HG03280 (cell line): ENCODE results near the gene MANEAL.

Source experiments
- ATAC-seq: cut with Tn5 transposase; IDR thresholded peaks from one replicate; pipeline ENCODE4 v1.9.1; 2021; ENCODE audit warnings: mild to moderate bottlenecking, moderate library complexity; ENCODE audit not compliant: unreplicated experiment

Gene MANEAL

DNA sequence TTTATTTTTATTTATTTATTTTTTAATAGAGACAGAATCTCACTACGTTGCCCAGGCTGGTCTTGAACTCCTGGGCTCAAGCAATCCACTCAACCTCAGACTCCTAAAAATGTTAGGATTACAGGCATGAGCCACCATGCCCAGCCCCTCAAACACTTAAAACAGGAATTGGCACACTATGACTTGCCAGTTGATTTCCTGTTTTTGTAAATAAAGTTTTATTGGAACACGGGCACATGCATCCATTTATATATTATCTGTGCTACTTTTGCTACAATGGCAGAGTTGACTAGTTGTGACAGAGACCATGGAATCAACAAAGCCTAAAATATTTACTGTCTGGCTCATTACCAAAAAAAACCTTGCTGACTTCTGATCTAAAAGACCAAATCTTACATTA is 30.4 kb downstream of the MANEAL start:
- ATAC-seq = no peak

DNA sequence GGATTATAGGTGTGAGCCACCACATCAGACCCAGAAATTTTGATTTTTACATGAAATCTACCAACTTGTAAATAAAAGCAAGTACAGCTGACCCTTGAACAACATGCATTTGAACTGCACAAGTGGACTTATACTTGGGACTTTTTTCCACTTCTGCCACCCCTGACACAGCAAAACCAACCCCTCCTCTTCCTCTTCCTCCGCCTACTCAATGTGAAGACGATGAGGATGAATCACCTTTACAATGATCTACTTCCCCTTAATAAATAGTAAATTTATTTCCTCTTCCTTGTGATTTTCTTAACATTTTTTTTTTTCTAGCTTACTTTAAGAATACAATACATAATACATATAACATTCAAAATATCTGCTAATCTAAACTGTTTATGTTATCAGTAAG is 31.9 kb downstream of the MANEAL start:
- no peak for ATAC-seq

DNA sequence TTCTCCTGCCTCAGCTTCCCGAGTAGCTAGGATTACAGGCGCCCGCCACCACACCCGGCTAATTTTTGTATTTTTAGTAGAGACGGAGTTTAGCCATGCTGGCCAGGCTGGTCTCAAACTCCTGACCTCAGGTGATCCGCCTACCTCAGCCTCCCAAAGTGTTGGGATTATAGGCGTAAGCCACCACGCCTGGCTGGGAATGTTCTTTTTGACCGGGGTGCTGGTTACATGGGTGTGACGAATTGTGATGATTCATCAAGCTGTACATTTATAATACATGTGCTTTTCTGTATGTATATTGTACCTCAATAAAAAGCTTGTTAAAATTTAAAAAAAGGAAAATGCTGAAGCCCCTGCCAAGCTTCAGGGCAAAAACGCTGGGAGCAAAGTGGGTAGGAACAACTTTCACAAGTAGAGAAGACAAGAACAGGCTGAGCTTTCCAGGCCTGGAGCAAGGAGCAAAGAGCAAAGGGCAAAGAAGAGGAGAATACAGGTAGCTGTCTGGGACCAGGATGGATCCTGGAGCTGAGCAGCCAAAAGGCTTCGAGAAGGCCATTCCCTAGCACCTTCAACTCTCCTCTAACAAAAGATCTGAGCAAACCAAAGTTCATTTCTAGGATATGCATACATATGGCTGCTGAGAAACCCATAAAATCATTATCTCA is 34.9 kb downstream of the MANEAL start:
- no peak for ATAC-seq

DNA sequence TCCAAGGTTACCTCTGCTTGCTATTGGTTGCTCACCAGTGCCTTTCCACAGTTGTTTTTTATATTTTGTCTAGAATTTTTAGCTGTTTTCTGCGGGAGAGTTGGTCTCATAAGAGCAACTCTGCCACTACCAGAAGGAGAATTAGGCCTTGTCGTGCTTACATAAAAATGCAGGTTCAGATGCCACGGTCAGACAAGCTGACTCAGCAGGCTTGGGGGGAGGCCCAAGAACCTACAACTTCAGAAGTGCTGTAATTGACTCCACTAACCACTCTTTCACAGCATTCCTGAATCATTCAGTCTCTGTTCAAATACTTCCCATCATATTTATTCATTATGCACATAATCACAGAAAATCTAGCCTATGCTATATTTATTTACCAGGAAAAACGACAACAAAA is 37.5 kb downstream of the MANEAL start:
- ATAC-seq = no peak

DNA sequence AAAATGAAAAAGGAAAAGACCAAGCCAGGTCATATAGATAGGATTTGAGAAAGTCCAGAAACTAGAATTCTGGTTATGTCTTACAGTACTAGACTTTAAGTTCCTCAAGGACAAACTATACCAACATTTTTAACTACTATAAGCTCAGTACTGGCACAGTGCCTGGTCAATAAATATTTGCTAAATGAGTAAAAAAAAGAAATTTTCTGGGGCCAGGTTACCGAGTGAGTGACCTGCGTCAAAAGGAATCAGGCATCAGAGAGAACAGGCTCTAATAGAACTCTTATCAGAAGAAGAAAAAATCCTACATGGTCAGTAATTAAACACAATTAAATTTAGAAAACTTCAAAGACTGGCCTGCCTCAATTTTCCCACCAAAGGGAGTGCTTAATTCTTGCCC is 38.2 kb downstream of the MANEAL start:
- ATAC-seq = no peak

DNA sequence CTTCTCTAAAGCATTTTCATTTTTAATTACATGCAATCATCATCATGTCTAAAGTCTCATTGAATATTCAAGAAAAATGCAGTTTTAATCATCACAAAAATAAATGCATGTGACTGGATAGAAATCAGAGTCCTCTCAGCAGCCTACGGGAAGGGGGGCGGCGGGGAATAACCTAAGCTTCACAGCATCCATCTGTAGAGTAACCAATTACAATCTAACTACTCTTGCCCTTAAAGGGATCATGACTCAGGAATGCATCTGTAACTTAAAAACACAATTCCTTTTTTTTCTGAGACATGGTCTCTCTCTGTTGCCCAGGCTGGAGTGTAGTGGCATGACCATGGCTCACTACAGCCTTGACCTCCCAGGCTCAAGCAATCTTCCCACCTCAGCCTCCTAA is 43.1 kb downstream of the MANEAL start:
- ATAC-seq = no peak

DNA sequence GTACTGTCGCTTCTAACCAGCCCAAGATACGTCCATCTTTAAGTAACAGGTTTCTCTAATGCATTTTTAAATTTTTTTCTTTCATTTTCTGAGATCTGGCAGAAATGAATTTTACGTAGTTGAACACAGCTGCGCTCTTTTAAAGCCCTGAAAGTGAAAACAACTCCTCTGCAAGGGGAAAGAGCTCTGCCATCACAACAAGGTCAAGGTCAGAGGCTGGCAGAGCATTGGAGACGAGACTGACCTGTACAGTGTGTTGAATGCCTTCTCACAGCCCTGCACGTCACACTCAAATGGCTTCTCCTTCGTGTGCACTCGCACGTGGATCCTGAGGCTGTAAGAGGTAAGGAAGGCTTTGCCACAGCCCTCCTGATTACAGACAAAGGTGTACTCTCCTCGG is 46.0 kb downstream of the MANEAL start:
- no peak for ATAC-seq

DNA sequence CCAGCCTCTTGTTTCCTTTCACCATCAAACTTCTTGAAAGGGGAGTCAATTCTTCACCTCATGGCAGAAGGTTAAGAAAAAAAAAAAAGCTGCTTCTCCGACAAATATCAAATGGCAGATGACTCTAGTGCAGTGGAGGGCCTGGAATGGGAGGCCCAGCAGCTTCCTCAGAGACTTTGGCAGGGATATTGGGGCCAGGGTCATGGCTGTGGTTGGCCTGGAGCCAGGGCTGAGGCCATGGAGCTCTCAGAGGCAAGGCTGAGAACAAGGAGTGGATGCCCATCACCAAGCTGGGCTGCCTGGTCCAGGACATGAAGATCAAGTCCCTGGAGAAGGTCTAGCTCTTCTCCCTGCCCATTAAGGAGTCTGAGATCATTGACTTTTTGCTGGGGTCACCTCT is 47.1 kb downstream of the MANEAL start:
- no peak for ATAC-seq

DNA sequence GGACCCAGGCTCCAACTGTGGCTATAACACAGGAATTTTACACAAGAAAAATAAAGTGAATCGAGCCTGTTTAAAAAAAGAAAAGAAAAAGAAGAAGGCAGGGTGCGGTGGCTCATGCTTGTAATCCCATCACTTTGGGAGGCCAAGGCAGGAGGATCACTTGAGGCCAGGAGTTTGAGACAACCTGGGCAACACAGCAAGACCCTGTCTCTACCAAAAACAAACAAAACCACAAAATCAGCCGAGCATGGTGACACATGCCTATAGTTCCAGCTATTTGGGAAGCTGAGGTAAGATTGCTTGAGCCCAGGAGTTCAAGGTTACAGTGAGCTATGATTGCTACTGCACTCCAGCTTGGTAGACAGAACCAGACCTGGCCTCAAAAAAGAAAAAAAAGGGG is 48.0 kb downstream of the MANEAL start:
- no peak for ATAC-seq

DNA sequence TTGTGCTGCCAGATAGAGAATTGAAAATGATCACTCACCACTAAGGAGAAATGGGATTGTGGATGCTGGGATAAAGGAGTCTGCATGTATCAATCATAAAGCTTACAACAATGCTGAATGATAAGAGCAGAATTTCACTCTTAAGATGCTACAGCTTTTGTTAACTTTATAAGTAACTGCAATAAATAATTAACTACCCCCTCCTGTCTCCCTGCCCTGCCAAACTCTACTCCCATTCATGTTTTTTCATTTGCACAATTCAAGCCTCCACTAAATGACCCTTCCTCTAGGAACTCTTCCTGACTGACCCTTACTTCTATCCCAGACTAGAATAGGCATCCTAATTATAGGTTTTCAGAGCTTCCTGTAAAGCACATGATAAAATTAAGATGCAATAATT is 50.9 kb downstream of the MANEAL start:
- no peak for ATAC-seq

DNA sequence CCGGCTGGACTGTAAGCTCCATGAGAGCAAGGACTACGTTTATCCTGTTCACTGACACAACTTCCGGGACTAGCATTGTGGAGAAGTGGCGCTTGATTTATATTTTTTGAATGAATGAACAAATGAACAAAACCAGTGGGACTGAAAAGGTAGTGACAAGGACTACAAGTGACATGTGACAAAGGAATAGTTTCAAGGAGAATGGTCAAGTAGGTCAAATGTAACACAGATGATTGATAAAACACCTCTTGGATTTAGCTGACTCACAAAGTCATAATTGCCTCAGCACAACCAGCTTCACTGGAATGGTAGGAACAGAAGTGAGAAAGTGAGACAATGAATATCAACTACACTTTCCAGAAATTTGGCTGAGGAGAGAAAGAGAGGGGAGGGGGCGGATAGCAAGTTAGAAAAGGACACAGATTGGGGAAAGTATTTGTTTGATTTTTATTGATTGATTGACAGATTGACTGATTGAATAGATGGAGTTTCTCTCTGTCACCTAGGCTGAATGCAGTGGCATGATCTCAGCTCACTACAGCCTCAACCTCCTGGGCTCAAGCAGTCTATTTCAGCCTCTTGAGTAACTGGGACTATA is 51.5 kb downstream of the MANEAL start:
- ATAC-seq = no peak

DNA sequence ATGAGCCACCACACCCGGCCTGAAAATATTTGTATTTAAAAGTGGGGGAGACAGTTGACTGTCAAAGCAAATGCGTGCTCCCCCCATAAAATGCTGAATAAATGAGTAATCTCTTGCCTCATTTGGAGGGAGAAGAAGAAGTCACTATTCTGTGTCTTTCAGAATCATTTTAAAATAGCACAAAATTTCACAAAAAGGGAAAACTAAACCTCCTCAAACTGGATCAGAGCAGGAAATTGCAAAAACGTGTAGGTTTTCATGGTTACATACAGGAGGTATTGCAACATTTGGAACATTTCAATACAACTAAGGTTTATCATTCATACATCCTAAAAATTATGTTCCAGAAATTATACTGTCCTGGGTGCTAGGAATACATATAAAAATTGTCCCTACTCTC is 52.1 kb downstream of the MANEAL start:
- no peak for ATAC-seq

DNA sequence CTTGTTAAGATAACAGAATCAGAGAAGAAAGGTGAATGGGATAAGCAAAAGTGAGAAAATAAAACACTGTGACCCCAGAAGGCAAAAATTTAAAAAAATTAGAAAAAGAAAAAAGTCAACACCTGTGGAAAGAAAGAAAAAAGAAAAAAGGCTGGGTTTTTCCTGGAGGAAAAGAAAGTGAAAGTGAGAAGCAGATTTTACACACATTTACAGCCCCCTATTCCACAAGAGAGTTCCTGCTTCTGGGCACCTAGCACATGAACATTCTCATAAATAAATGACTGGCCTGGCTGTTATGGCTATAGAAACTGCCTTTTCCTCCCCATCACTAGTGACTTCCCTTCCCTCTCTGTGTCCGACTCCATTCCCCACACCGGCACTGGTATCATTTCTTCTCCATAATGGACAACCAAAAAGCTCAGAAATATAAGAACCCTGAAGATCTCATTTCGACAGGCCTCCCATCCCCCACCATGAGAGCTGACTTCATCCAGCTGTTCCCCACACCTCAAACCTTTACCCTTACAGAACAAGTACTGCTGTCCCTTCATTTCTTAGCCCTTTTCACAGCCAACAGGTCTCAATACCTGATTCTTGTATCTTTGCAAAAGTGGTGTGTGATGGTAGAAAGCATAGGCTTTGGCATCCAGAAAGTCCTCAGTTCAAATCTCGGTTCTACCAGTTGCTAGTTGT is 53.1 kb downstream of the MANEAL start:
- ATAC-seq = no peak

DNA sequence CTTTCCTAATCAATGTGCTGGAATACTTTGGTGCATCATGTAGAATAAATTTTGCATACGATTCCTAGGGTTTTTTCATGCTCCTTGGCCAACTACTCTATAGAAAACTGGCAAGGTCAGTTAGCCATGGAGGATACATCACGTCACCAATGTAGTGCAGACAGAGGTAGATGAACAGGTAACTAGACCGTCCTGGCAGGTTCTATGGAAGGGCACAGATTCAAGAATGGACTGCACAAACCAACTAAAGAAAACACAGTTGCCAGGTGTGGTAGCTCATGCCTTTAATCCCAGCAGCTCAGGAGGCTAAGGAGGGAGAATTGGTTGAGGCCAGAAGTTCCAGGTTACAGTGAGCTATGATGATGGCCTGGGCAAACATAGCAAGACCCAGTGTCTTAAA is 55.8 kb downstream of the MANEAL start:
- ATAC-seq = no peak

DNA sequence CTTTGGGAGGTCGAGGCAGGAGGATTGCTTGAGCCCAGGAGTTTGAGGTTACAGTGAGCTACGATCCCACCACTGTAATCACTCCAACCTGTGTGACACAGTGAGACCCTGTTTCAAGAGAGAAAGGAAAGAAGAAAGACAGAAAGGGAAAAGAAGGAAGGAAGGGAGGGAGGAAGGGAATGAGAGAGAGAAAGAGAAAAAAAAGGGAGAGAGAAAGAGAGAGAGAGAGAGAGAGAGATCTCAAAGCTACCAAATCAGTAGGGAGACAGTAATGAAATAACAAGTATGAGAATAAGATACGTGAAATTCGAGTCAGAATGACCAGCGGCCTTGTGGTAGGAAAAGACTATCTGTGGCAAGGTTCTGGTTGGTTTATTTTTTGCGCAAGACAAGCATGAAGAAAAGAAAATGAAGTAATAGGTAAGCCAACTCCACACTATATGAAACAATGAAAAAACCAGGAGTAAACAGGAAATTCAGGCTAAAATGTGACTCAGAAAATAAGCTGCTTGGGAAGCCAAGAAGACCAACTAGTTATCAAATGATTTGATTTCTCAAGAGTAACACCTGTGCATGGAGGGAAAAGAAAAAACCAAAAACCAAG is 56.8 kb downstream of the MANEAL start:
- no peak for ATAC-seq
